ENCODE measurements around the gene LACTB.

The LACTB gene

GRCh38 chr15:63121382-63122001 is at the start of gene LACTB:
TSS of gene LACTB (plus strand) at chr15:63121861. CDS start at chr15:63121872, 11 bp downstream.
- DNase-seq = peak; percentile 81

- DNase-seq = no peak
Measured at GRCh38 chr15:63072023-63072650, 49.5 kb upstream of the LACTB start.

- no peak for DNase-seq
Measured at GRCh38 chr15:63072809-63073277, 48.8 kb upstream of the LACTB start.

- DNase-seq = no peak
Measured at GRCh38 chr15:63073497-63074172, 48.0 kb upstream of the LACTB start.

- DNase-seq = no peak
Measured at GRCh38 chr15:63075015-63075983, 46.4 kb upstream of the LACTB start.

- DNase-seq = no peak
Measured at GRCh38 chr15:63075984-63076713, 45.5 kb upstream of the LACTB start.

- DNase-seq = no peak
Measured at GRCh38 chr15:63076714-63077046, 45.0 kb upstream of the LACTB start.

GRCh38 chr15:63077952-63078351 is 43.7 kb upstream of the LACTB start:
- DNase-seq = no peak

- no peak for DNase-seq
Measured at GRCh38 chr15:63079947-63080626, 41.6 kb upstream of the LACTB start.

- DNase-seq = no peak
Measured at GRCh38 chr15:63080634-63081250, 40.9 kb upstream of the LACTB start.

GRCh38 chr15:63082366-63082765 is 39.3 kb upstream of the LACTB start:
- DNase-seq = no peak

- DNase-seq = no peak
Measured at GRCh38 chr15:63083044-63083443, 38.6 kb upstream of the LACTB start.

GRCh38 chr15:63083541-63083940 is 38.1 kb upstream of the LACTB start:
- no peak for DNase-seq

GRCh38 chr15:63084806-63085205 is 36.9 kb upstream of the LACTB start:
- DNase-seq = no peak

GRCh38 chr15:63085289-63085688 is 36.4 kb upstream of the LACTB start:
- DNase-seq = no peak

GRCh38 chr15:63086271-63086670 is 35.4 kb upstream of the LACTB start:
- DNase-seq = no peak

- no peak for DNase-seq
Measured at GRCh38 chr15:63086947-63087346, 34.7 kb upstream of the LACTB start.

- DNase-seq = no peak
Measured at GRCh38 chr15:63088533-63089245, 33.0 kb upstream of the LACTB start.

GRCh38 chr15:63089260-63090043 is 32.2 kb upstream of the LACTB start:
- DNase-seq = no peak

- no peak for DNase-seq
Measured at GRCh38 chr15:63090472-63090871, 31.2 kb upstream of the LACTB start.
